ENCODE measurements around the gene PDE4D.

PDE4D gene

DNA sequence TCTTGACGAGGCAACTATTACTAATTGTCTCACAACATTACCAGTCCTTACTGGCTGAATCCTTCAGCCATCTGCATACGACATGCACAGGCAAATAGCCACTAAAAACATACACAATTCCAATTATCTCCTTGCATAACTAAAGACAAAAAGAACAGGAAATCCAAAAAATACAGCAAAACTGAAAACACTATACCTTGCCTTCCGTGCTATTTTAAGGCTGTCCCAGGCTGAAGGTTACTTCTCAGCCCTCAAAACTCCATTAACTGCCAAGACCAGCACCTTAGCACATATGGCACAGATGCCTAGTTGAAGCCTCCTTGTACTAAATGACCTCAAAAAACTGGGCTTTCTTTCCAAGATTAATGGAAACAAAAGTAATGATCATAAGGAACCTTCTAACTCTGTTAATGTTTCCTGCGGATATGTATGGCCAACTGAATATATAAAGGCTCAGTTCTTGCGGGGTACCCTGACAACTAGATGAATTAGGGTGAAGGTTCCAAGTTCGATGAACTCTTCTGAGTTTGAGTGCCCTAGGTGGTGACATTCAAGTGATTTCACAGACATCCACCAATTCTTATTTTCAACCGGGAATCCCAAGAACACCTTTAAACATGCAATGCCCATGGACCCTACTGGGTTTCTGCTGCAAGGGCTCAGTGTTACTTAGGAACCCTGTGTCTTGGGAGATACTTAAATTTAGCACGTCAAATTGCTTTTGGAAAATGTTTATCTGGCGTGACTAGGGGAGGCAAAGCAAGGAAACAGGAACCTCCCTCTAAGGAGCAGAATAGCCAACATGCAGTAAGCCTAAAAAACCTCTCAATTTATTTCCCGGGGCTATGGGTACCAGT lies 855.4 kb downstream of the PDE4D start:
- no peak for DNase-seq (ENCODE audit: low spot score)

DNA sequence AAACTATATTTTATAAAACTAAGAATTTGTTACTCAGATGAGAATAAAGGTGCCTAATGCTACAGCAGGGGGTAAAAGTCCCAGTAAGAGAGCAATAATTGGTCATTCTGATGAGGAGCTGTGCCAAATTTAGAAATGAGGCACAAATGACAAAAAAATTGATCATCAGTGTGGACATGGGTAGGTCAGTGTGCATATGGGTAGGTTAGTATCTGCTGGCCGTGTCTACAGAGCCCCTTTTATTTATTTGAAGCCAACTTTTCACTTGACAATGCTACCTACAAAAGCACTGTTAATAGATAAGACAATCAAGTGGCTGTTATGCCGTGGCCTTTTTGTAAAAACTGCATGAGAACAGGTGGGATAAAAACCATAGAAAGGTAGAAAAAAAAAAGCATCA lies 856.1 kb downstream of the PDE4D start:
- DNase-seq (ENCODE audit: low spot score): no peak

DNA sequence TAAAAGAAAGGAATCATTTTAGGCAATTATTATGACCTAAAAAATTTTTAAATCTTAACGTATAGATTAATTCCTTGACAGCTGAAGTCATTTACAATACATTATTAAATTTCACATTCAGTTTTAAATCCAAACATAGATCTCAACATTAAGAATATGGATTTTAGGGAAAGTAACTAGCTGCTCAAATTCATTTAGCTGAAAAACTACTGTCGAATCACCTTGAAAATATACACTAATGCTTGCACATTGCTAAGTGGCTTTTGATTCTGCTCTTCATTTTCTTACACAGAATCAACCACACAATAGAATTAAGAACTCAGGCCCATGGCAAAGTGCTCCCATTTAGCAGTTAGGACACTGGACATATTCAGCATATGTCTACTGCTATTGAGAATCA lies 856.5 kb downstream of the PDE4D start:
- no peak for DNase-seq (ENCODE audit: low spot score)

DNA sequence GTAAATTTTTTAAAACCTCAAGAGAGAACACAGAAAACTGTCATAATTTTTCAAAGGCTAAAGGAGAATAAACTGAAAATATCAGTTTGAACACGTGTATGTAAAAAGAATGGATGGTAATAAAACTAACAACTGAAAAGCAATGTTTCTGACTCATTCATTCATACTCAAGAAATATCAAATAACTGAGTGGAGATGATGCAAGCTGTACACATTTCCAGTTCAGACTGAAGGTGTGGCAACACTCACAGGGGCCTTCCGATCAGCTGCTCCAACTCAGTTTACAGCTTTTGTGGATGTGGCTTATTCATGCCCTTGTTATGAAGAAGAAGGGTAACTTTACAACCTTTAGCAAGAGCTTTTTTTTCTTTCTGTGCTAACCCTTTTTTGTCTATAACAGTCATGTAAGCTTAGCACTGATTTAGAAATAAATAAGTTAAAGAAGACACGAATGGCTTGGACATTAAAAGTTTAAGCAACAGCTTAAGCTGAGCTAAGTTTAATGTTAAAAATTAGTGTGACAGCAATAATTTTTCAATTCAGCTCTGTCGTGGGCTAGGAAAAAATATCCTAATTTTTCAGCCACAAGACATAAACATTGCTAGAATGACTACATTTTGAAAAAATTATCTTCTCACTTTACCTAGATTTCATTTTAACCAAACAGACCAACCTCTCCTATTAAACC lies 857.1 kb downstream of the PDE4D start:
- DNase-seq (ENCODE audit: low spot score): peak; percentile 68

DNA sequence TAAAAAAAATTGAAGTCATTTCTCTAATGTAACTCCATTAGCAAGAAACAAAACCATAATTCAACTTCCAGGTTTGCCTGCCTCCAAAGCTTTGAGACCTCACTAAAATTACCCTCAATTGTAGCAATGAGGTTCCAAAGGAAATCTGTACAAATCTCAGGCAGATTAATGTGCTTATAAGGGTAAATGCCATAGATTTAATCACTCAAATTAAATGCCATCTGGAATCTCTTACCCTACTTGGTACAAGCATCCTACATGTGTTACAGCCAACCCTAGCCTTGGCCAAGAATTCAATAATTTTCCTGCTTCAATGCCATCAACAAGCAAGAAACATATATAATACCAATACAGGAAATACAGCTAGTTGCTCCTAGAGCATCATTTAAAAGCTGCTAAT lies 857.8 kb downstream of the PDE4D start:
- DNase-seq (ENCODE audit: low spot score): no peak

DNA sequence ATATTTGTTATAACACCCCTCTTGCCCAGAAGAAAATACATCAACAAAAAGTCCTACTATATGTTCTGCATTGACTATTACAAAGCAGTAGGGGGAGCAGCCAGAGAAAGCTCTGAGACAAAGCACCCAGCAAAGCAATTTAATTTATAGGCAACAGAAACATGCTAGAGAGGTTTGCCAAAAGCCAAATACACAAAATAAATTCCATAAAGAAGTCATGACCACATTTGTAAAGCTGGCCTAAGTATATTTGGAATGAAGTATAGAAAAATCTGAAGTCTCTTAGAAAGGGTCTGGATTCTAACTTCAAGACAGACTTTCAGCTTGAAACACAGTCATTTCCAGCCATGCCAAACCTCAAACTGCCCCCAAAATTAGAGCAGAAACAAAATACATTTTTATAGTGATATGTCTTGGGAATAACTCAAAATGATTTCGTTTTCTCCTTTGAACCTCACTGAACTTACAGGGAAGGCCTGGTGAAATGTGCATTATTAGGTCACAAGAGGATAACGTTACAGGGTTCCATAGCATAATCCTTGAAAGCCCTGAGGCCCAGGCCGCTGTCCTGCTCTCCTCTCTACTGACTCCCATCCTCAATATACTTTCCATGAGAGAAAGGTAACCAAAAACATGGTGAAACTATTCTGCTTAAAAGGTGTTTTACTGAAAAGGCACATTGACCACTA lies 858.9 kb downstream of the PDE4D start:
- peak; percentile 58 for DNase-seq (ENCODE audit: low spot score)

DNA sequence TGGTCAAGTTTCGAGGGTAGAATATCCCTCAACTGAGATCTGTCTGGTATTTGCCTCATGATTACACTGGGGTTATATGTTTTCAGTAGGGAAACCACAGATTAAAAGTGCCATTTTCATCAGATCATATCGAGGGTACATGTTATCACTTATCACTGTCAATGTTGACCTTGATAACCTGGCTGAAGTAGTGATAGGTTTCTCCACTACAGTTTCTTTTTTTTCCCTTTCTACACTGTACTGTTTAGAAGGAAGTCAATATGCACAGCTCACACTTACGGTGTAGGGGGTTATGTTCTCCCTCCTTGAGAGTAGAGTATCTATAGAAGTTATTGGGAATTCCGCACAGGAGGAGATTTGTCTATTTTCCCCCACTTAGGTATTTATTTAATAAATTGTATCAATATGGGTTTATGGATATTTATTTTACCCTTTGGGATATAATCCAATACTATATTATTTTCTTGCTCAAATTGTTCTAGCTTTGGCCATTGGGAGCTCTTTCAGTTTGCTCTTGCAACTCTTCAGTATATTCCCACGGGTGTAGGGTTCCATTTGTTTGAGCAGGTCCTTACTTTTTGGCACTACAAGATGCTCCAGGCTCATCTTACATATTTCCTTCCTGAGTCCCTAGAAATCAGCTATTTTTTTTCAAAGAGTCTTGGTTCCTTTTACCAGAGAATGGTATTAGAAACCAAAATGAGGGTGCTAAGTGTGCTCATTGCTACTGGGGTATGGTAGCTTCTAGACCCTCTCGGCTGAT lies 866.2 kb downstream of the PDE4D start:
- DNase-seq (ENCODE audit: low spot score): no peak

DNA sequence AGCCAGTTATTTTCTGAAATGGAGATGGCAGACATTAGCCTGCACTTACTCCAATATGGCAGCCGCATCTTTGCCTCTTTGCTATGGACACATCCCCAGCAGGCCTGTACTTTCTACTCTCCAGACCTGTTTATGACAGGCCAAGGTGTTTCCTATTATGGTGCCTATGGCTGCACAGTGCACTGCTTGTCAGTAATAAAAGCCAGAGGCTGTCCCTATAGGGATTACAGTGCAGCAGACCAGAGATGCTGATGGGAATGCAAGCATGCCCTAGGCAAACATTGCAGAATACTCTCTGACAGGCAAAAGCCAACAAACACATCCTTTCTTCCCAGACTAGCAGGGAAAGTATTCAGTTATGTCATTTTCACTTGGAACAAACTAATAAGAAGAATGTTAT lies 867.8 kb downstream of the PDE4D start:
- no peak for DNase-seq (ENCODE audit: low spot score)

DNA sequence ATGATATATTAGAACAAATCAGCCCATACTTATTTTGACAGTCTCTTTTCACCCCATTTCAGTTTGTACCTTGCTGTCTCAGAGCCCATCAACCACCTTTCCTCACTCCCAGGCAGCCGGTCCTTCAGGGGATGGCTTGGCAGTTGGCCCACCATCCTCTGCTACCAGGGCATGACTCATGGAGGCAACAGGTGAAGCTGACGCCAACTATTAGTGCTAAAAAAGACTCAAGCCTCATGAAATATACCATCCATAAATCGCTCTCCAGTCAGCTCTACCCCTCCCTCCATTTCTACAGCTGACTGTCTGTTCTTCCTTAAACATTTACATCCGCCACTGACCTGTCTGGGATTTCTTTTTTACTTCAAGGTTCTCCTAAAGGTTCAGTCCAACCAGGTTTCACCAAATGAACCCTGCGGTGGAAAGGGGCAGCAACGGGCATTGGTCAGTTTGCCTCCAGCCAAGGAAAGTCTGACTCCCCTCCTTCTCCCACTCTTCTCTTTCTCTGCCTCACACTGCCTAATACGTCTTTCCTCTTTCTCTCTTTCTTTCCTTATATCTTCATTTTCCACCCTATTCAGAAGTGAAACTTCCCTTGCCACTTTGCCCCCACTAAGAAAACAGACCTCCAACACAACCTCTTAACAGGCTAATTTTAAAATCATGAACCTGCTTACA lies 871.5 kb downstream of the PDE4D start:
- DNase-seq (ENCODE audit: low spot score): no peak

DNA sequence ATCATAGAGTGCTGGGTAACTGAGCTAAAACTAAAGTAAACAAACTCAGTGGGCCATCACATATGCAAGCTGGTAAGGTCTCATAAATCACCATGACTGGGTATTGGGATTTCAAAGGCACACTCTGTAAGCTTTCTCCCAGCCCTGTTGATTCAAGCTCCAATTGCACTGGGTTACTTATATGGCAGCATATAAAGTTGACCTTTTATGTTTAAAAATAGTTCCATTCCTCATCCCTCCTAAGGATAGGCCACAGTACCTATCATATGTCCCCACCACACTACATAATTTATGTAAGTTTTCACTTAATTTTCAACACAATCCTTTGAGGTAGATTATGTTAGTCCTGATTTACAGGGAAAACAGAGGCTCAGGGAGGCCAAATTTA lies 872.2 kb downstream of the PDE4D start:
- no peak for DNase-seq (ENCODE audit: low spot score)

DNA sequence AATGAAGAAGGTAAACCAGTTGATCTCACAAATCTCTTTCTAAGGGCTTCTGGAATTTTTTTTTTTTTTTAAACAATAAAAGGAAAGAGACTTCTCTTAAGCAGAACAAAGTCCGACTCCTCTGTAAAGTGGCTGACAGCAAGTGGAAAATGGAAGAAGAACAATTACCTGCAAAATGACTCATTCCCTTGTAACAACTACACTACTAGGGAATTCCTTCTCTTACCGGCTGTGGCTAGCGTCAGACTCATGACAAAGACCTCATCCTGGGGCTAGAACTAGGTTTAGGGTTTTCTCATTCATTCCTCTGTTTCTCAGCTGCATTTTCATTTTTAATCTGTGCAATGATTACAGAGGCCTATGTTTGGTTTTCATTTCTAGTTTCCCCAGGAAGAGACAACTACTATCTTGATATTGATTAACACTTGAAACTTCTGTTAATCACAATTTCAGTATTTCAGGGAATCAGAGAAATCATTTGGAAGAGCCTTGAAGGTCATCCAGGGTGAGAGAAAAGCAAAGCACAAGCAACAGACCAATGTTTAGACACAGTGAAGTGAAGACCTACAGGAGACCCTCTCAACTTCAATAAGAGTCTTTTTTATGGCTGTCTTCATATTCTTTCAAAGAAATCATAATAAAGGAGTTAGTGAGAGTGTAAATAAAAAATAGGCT lies 872.8 kb downstream of the PDE4D start:
- DNase-seq (ENCODE audit: low spot score): peak; percentile 42

DNA sequence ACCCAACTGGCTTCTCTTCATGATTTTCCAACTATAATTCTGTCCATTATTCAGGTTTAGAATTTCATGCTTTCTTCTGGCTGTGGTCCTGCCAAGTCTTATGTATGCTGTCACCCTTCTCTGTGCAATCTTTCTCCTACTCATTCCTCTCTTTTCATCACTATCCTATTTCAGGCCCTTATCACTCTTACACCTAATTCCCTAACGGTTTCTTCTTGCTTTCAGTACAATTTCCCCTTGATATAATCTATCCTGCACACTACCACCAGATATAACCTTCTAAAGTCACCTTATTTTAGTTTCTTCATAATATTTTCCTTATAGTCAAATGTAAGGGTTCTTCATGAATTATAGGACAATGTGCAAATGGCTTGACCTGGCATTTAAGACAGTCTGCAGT lies 874.4 kb downstream of the PDE4D start:
- DNase-seq (ENCODE audit: low spot score): no peak

DNA sequence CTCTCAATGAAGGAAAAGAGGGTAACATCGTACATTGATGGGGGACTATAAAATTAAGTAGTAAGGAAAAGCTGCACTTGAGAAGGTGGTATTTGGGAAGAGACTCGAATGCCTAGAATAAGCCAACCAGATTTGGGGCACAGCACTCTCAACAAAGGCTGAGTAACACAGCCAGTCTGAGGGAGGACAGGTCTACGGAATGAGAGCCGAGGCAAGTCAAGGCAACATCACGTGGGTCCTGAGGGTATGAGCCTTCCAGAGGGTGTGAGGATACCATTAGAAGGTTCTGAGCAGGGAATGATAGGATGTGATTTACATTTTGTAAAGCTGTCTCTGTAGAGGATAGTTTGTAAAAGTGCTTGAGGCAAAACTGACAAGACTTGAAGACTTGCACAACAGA lies 876.6 kb downstream of the PDE4D start:
- no peak for DNase-seq (ENCODE audit: low spot score)

DNA sequence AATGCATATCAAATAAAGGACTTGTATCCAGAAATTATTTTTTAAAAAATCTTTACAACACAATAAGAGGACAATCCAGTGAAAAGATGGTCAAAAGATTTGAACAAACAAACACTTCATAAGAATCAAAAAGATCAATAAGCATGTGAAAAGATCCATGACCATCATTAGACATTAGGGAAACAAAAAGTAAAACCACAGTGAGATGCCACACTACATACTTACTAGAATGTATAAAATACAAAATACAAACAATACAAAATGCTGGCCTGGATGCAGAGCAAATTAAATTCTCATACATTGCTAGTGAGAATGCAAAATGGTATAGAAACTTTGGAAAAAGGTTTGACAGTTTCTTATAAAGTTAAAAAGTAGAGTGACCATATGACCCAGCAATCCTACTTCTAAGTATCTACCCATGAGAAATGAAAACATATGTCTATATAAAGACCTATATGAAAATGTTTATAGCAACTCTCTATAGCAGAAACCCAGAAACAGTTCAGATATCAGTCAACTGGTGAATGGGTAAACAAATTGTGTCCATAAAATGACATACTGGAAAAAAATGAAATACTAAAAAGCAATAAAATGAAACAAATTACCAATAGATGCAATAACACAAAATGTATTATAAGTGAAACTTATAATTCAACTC lies 884.6 kb downstream of the PDE4D start:
- DNase-seq (ENCODE audit: low spot score): no peak

DNA sequence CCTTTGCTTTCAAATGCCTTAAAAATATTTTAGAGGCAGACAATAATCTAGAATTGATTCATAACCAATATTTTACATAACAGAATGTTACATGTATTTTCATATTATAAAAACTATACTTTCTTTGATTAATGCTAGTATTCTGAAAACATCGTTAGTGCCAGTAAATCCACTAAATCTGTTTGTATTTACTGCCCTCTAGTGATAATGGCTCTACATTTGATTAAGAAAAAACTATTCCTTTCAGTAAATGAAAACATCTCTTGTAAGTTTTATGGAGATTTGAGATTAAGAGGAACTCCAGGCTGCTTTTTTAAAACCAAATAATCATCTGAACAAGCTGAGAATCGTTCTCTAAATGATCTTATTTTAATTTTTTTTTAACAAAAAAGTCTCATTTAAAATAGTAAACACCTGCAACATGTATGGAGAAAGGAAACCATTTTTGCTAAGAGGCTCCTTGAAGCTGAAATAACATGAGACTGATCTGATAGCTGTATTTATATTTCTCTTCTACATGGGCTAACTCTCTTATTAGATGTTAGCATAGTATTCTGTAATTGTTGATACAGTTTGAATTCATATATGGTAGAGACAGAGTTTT lies 886.0 kb downstream of the PDE4D start:
- DNase-seq (ENCODE audit: low spot score): peak; percentile 28

DNA sequence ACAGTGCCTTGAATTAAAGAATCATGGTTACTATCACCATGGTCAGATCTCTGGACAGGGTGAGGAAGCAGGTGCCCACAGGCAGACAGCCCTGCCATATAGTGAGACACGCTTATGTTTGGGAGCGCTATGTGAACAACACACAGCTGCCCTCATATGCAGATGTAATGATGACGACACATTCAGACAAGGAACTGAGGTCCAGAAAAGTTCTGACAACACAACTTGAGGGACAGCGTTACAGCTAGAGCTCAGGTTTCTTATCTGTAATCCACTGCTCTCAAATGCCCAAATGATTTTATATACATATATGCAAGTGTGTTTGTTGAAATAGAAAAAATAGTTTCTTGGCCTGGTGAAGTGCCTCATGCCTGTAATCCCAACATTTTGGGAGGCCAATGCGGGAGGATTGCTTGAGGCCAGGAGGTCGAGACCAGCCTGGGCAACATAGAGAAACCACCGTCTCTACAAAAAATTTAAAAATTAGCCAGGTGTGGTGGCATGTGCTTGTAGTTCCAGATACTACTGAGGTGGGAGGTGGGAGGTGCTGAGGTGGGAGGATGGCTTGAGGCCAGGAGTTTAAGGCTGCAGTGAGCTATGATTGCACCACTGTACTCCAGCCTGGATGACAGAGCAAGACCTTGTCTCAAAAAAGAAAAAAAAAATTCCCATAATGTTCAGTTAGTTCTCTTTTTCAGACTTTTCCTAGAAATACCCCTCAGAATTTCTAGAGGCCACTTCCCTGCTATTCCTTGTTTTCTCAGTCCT lies 887.4 kb downstream of the PDE4D start:
- no peak for DNase-seq (ENCODE audit: low spot score)

DNA sequence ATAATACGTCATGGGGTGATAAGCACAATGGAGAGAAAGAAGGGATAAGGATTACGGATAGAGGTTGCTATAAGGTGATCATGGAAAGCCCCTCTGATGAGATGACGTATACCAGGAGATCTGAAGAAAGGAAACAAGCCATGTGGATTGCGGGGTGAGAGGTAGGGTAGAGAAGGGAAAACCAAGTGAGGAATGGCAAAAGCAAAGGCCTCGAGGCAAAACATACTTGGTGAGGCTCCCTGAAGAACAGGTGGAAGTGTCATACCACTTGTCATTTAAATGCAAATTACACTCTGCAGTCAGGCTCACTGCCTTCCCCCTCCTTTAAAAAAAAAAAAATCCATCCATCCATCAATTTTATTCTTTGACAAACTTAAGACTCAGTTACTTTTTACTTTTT lies 889.9 kb downstream of the PDE4D start:
- DNase-seq (ENCODE audit: low spot score): no peak

DNA sequence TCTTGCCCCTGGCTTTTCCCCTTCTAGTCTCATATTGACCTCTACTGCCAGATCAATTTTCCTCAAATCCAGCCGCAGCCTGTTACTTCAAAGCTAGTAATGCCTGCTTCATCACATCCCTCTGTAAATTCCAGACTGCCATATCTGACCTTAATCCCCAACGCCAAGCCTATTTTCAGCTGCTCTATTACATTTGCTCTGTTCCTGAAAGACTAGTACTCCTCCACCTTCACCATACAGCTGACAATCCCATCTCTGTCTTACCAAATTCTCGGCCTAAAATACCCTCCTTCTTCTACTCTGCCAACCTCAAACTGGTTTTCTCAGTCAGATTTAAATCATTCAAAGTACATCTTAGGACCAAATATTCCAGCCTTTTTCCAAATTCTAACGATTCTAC lies 890.4 kb downstream of the PDE4D start:
- no peak for DNase-seq (ENCODE audit: low spot score)

DNA sequence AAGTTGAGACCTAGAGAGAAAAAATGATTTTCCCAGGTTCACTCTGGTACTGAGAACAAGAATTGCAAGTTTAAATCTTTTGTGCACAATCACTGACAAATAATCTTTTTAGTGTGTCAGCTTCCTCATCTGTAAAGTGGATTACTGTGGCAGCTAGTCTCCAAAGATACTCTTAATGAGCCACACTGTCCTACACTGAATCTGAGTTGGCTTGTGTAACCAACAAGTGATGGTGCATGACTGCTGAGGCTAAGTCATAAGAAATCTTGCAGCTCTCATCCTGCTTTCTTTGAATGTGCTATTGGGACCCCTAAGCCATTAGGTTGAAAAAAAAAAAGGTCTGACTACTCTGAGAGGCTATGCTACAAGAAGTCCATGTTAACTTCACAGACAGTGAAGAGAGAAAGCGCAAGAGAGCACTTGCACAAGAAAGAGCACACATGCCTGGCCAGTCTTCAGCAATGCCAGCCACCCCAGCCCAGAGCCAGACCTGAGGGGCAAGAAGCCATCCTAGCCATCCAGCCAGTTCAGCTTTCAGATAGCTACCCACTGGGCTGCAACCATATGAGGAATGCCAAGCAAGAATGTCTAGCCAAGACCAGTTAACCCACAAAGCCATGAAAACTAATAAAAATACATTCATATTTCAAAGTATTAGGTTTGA lies 891.2 kb downstream of the PDE4D start:
- no peak for DNase-seq (ENCODE audit: low spot score)

Data from CD4-positive, alpha-beta T cell treated with Interleukin-2 at 100 ng/mL for 4 hours (primary cell).